Stimulated activated CD4-positive, alpha-beta T cell treated with anti-CD3 and anti-CD28 coated beads, Interleukin-4, amount 100 ng/mL, for 1 hour (primary cell): ENCODE results near the gene SPHK1.
A peak's percentile ranks its signal among the peaks of the same experiment; 100 is the strongest.

ENCODE experiments used
- DNase-seq: peaks from one replicate; pipeline ENCODE4 v3.0.0-alpha.2; 2020

Gene SPHK1

GRCh38 chr17:76363107-76363842 is 21.1 kb upstream of the SPHK1 start:
- no peak for DNase-seq

- DNase-seq, result no peak
Measured at GRCh38 chr17:76365256-76365903, 19.0 kb upstream of the SPHK1 start.

GRCh38 chr17:76366247-76366646 is 18.2 kb upstream of the SPHK1 start:
- DNase-seq, result no peak

GRCh38 chr17:76367642-76368041 is 16.8 kb upstream of the SPHK1 start:
- no peak for DNase-seq

GRCh38 chr17:76368545-76368944 is 15.9 kb upstream of the SPHK1 start:
- DNase-seq, result no peak

- no peak for DNase-seq
Measured at GRCh38 chr17:76369379-76369778, 15.0 kb upstream of the SPHK1 start.

GRCh38 chr17:76369804-76370203 is 14.6 kb upstream of the SPHK1 start:
- DNase-seq, result no peak

- no peak for DNase-seq
Measured at GRCh38 chr17:76370261-76370993, 14.0 kb upstream of the SPHK1 start.

GRCh38 chr17:76371656-76372628 is 12.5 kb upstream of the SPHK1 start:
- DNase-seq, result no peak

- no peak for DNase-seq
Measured at GRCh38 chr17:76376318-76377133, 7.9 kb upstream of the SPHK1 start.

GRCh38 chr17:76378548-76379274 is 5.7 kb upstream of the SPHK1 start:
- DNase-seq, result no peak

GRCh38 chr17:76379275-76379641 is 5.2 kb upstream of the SPHK1 start:
- DNase-seq, result no peak

- no peak for DNase-seq
Measured at GRCh38 chr17:76379646-76380376, 4.6 kb upstream of the SPHK1 start.

GRCh38 chr17:76381633-76382350 is 2.6 kb upstream of the SPHK1 start:
- no peak for DNase-seq

- DNase-seq, result peak; percentile 46
Measured at GRCh38 chr17:76382351-76382802, 2.0 kb upstream of the SPHK1 start.

GRCh38 chr17:76382803-76383545 is 1.4 kb upstream of the SPHK1 start:
- DNase-seq, result peak; percentile 68

- DNase-seq, result peak; percentile 54
Measured at GRCh38 chr17:76383546-76384221, 725 bp upstream of the SPHK1 start.
